GM18505 (cell line): ENCODE results near the gene UPP2.

Experiments
- ATAC-seq: cut with Tn5 transposase; IDR thresholded peaks from one replicate; pipeline ENCODE4 v1.9.1; 2021; ENCODE audit not compliant: unreplicated experiment
- POLR2A ChIP-seq: IDR thresholded peaks from 4 replicates; pipeline ENCODE4 v1.6.1; 2011; ENCODE audit warnings: borderline replicate concordance; ENCODE audit not compliant: insufficient read depth, insufficient read length; ENCODE audit errors: extremely low read depth

Gene UPP2

GRCh38 chr2:158094487-158095092, 7.1 kb upstream of the UPP2 start:
- no peak for TF ChIP-seq POLR2A
- ATAC-seq, result no peak

- no peak for ATAC-seq
- no peak for TF ChIP-seq POLR2A
Observed at GRCh38 chr2:158095269-158095668, 6.4 kb upstream of the UPP2 start.

- TF ChIP-seq POLR2A, result no peak
- no peak for ATAC-seq
Observed at GRCh38 chr2:158095912-158096311, 5.8 kb upstream of the UPP2 start.

- no peak for TF ChIP-seq POLR2A
- no peak for ATAC-seq
Observed at GRCh38 chr2:158097481-158097880, 4.2 kb upstream of the UPP2 start.

- no peak for TF ChIP-seq POLR2A
- no peak for ATAC-seq
Observed at GRCh38 chr2:158098178-158098577, 3.5 kb upstream of the UPP2 start.

- ATAC-seq, result no peak
- TF ChIP-seq POLR2A, result no peak
Observed at GRCh38 chr2:158099716-158100115, 2.0 kb upstream of the UPP2 start.

GRCh38 chr2:158100411-158100810, 1.3 kb upstream of the UPP2 start:
- ATAC-seq, result no peak
- no peak for TF ChIP-seq POLR2A

GRCh38 chr2:158102446-158102845, 770 bp downstream of the UPP2 start:
- no peak for TF ChIP-seq POLR2A

GRCh38 chr2:158103411-158104012, 1.8 kb downstream of the UPP2 start:
- TF ChIP-seq POLR2A, result no peak
- ATAC-seq, result no peak

More at GRCh38 chr2:158102446-158102845, 770 bp downstream of the UPP2 start:
- ATAC-seq, result no peak

- no peak for ATAC-seq
- TF ChIP-seq POLR2A, result no peak
Observed at GRCh38 chr2:158104903-158105302, 3.2 kb downstream of the UPP2 start.

GRCh38 chr2:158112992-158113391, 11.3 kb downstream of the UPP2 start:
- no peak for ATAC-seq
- TF ChIP-seq POLR2A, result no peak

- no peak for TF ChIP-seq POLR2A
Observed at GRCh38 chr2:158113741-158114295, 12.1 kb downstream of the UPP2 start.

GRCh38 chr2:158114516-158114915, 12.8 kb downstream of the UPP2 start:
- no peak for TF ChIP-seq POLR2A
- no peak for ATAC-seq

More at GRCh38 chr2:158113741-158114295, 12.1 kb downstream of the UPP2 start:
- no peak for ATAC-seq

- ATAC-seq, result no peak
- TF ChIP-seq POLR2A, result no peak
Observed at GRCh38 chr2:158115202-158115767, 13.6 kb downstream of the UPP2 start.
